ENCODE results near the gene ATXN7L3.
"Not testable (repeated sequence)": the region's sequence is repeated elsewhere in the genome, so short reads cannot be mapped to it uniquely, and the experiment has no call there.

ATXN7L3 gene

GRCh38 chr17:44199553-44200477 lies at the start of gene ATXN7L3:
Gene ATXN7L3 (minus strand): TSS chr17:44199884. CDS start chr17:44198070, 1,814 bp downstream.
- Histone ChIP-seq H3K36me3 (replicated peaks) (peaks cover 22% of the 10 kb centered on the region), H3K9me3 (no peaks in the 10 kb centered on the region), H3K4me1 (peaks cover 12% of the 10 kb centered on the region), H3K4me3 (peak within 1 kb of the TSS; percentile 75), H3K27me3 (ENCODE audit: low read depth) (no peaks in the 10 kb centered on the region)
- in situ Hi-C loops (cut with MboI; ENCODE audit: low sequenced_read_pairs): no loop called here
- peak; percentile 98 to 100 for DNase-seq (ENCODE audit: low spot score in 2 of 2)

GRCh38 chr17:44247876-44248736 lies 48.4 kb upstream of the ATXN7L3 start:
- in situ Hi-C loops (cut with MboI; ENCODE audit: low sequenced_read_pairs): no loop called here
- Histone ChIP-seq H3K9me3 (no peaks in the 10 kb centered on the region), H3K4me1 (peaks cover 3% of the 10 kb centered on the region; the same call in 1 of the 2 replicates), H3K27me3 (ENCODE audit: low read depth) (no peaks in the 10 kb centered on the region), H3K36me3 (replicated peaks) (no peaks in the 10 kb centered on the region), H3K4me3 (no peak overlapping the region)
- no peak for DNase-seq (ENCODE audit: low spot score in 2 of 2)

DNA sequence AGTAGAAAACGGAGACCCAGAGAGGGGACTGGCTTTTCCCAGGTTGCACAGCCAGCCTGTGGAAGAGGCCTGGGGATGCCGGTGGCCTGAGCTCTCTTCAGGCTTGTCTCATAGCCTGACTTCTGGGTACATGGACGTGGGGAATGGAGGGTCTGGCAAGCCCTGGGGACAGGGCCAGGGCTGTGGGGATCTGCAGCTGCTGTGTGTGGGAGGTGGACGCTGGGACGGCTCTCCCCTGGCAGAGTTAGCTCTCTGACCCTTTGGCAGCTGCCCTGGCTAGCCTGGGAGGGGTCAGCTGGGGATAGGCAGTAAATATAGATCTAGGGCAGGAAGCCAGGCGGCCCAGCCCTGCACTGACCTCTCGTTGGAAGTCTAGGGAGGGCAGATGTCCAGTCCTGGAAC lies 47.8 kb upstream of the ATXN7L3 start:
- Histone ChIP-seq H3K4me1 (peaks cover 3% of the 10 kb centered on the region; the same call in 1 of the 2 replicates), H3K9me3 (no peaks in the 10 kb centered on the region)
- in situ Hi-C loops (cut with MboI; ENCODE audit: low sequenced_read_pairs): no loop called here

DNA sequence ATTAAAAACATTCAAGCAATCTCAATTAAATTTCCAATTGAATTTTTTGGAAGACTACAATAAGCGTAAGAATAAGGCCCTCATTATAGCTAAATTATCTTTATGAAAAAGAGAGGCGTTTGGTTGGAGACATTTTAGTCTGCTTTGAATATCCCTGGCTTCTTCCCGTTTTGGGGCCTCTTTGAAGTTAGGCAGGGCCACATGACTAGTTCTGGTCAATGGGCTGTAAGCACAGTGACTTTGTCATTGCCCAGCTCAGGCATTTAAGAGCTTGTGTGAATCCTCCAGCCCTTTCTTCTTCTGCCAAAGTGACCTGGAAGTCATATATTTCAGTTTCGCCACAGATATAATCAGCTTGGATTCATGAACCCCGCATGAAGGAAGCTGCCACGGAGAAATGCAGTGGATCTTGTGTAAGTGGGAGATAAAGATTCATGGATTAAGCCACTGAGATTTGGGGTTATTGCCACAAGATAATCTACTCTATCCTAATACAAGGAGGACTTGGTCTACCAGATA lies 41.5 kb upstream of the ATXN7L3 start:
- Histone ChIP-seq H3K27me3 (ENCODE audit: low read depth) (no peaks in the 10 kb centered on the region), H3K9me3 (no peaks in the 10 kb centered on the region; the same call in 1 of the 2 replicates), H3K36me3 (replicated peaks) (no peaks in the 10 kb centered on the region), H3K4me3 (no peak overlapping the region), H3K4me1 (peaks cover 3% of the 10 kb centered on the region; the same call in 1 of the 2 replicates)
- DNase-seq (ENCODE audit: low spot score in 2 of 2): no peak
- in situ Hi-C loops (cut with MboI; ENCODE audit: low sequenced_read_pairs): no loop called here

More for the DNA sequence above, 47.8 kb upstream of the ATXN7L3 start:
- no peaks in the 10 kb centered on the region for H3K36me3 ChIP-seq (replicated peaks)
- H3K27me3 ChIP-seq (ENCODE audit: low read depth): no peaks in the 10 kb centered on the region
- no peak overlapping the region for H3K4me3 ChIP-seq
- no peak for DNase-seq (ENCODE audit: low spot score in 2 of 2)

DNA sequence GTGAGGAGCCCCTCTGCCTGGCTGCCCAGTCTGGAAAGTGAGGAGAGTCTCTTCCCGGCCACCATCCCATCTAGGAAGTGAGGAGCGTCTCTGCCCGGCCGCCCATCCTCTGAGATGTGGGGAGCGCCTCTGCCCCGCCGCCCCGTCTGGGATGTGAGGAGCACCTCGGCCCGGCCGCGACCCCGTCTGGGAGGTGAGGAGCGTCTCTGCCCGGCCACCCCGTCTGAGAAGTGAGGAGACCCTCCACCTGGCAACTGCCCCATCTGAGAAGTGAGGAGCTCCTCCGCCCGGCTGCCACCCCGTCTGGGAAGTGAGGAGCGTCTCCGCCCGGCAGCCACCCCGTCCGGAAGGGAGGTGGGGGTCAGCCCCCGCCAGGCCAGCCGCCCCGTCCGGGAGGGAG lies 38.2 kb upstream of the ATXN7L3 start:
- H3K4me3 ChIP-seq; H3K36me3 ChIP-seq (replicated peaks); H3K9me3 ChIP-seq; in situ Hi-C loops (cut with MboI; ENCODE audit: low sequenced_read_pairs); DNase-seq (ENCODE audit: low spot score in 2 of 2); H3K27me3 ChIP-seq (ENCODE audit: low read depth); H3K4me1 ChIP-seq: not testable (repeated sequence)

GRCh38 chr17:44236444-44236991 lies 36.8 kb upstream of the ATXN7L3 start:
- in situ Hi-C loops (cut with MboI; ENCODE audit: low sequenced_read_pairs): no loop called here
- Histone ChIP-seq H3K27me3 (ENCODE audit: low read depth) (no peaks in the 10 kb centered on the region), H3K4me1 (no peaks in the 10 kb centered on the region), H3K4me3 (no peak overlapping the region), H3K36me3 (replicated peaks) (no peaks in the 10 kb centered on the region), H3K9me3 (no peaks in the 10 kb centered on the region; the same call in 1 of the 2 replicates)
- DNase-seq (ENCODE audit: low spot score in 2 of 2): no peak

GRCh38 chr17:44235583-44235936 lies 35.9 kb upstream of the ATXN7L3 start:
- H3K27me3 ChIP-seq (ENCODE audit: low read depth): no peaks in the 10 kb centered on the region
- H3K36me3 ChIP-seq (replicated peaks): no peaks in the 10 kb centered on the region
- no peaks in the 10 kb centered on the region; the same call in 1 of the 2 replicates for H3K9me3 ChIP-seq
- H3K4me3 ChIP-seq: no peak overlapping the region
- H3K4me1 ChIP-seq: no peaks in the 10 kb centered on the region
- in situ Hi-C loops (cut with MboI; ENCODE audit: low sequenced_read_pairs): no loop called here
- DNase-seq (ENCODE audit: low spot score in 2 of 2): no peak

- Histone ChIP-seq H3K36me3 (replicated peaks) (no peaks in the 10 kb centered on the region), H3K4me3 (no peak overlapping the region), H3K4me1 (no peaks in the 10 kb centered on the region), H3K9me3 (no peaks in the 10 kb centered on the region; the same call in 1 of the 2 replicates), H3K27me3 (ENCODE audit: low read depth) (no peaks in the 10 kb centered on the region)
- in situ Hi-C loops (cut with MboI; ENCODE audit: low sequenced_read_pairs): no loop called here
- no peak for DNase-seq (ENCODE audit: low spot score in 2 of 2)
These were observed 33.9 kb upstream of the ATXN7L3 start for GRCh38 chr17:44233582-44233981.

GRCh38 chr17:44232061-44232460 lies 32.4 kb upstream of the ATXN7L3 start:
- H3K36me3 ChIP-seq (replicated peaks): no peaks in the 10 kb centered on the region
- H3K4me1 ChIP-seq: no peaks in the 10 kb centered on the region
- DNase-seq (ENCODE audit: low spot score in 2 of 2): no peak
- H3K4me3 ChIP-seq: no peak overlapping the region
- H3K9me3 ChIP-seq: no peaks in the 10 kb centered on the region; the same call in 1 of the 2 replicates
- in situ Hi-C loops (cut with MboI; ENCODE audit: low sequenced_read_pairs): no loop called here
- H3K27me3 ChIP-seq (ENCODE audit: low read depth): no peaks in the 10 kb centered on the region

- no peak overlapping the region for H3K4me3 ChIP-seq
- DNase-seq (ENCODE audit: low spot score in 2 of 2): no peak
- no peaks in the 10 kb centered on the region for H3K27me3 ChIP-seq (ENCODE audit: low read depth)
- H3K9me3 ChIP-seq: no peaks in the 10 kb centered on the region
- no peaks in the 10 kb centered on the region for H3K4me1 ChIP-seq
- H3K36me3 ChIP-seq (replicated peaks): no peaks in the 10 kb centered on the region
- in situ Hi-C loops (cut with MboI; ENCODE audit: low sequenced_read_pairs): no loop called here
These were observed 30.5 kb upstream of the ATXN7L3 start for GRCh38 chr17:44230140-44230539.

DNA sequence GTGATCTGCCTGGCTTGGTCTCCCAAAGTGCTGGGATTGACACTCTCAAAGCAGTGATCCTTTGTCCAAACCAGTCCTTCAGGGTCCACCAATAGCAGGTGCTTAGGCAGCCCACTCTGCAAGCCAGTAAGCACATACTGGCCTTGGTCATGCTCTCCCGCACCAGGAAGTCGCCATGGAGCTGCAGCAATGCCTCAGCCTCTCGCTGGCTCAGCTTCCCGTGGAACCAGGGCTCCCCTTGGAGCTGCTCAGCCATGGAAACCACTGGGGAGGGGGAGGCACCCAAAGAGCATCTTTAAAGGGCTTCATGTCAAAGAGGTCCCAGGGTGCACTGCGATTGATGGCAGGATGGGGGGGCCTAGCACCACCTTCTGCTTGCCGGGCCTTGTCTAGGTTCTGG lies 29.4 kb upstream of the ATXN7L3 start:
- Histone ChIP-seq H3K4me3 (no peak overlapping the region), H3K9me3 (no peaks in the 10 kb centered on the region), H3K4me1 (no peaks in the 10 kb centered on the region), H3K27me3 (ENCODE audit: low read depth) (no peaks in the 10 kb centered on the region), H3K36me3 (replicated peaks) (no peaks in the 10 kb centered on the region)
- in situ Hi-C loops (cut with MboI; ENCODE audit: low sequenced_read_pairs): no loop called here
- DNase-seq (ENCODE audit: low spot score in 2 of 2): no peak

DNA sequence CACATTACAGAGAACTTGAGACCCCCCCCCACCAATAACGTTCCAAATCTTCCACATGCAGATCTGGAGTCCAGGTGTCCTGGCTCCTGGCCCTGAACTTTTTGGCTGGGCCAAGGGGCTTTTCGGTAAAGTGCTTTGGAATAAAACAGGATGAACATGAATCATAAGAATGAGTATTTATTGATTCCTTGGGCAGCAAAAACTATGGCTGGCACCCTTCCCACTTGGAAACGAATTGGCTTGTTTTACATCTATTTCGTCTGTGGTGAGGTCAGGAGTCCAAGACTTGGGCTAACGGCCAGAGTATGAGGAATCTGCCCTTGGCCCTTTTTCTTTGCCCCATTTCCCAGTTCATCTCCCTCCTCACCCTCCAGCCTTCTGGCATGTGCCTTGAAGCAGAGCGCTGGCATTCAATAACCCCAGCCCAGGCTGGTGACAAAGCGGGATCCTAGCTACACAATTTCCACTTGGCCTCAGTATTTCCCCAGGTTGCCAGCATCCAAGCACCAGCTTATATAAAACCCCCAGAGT lies 23.9 kb upstream of the ATXN7L3 start:
- no peaks in the 10 kb centered on the region for H3K27me3 ChIP-seq (ENCODE audit: low read depth)
- in situ Hi-C loops (cut with MboI; ENCODE audit: low sequenced_read_pairs): no loop called here
- H3K4me1 ChIP-seq: peaks cover 5% of the 10 kb centered on the region; the same call in 1 of the 2 replicates
- no peak overlapping the region for H3K4me3 ChIP-seq
- H3K36me3 ChIP-seq (replicated peaks): no peaks in the 10 kb centered on the region; the same call in 1 of the 2 replicates
- DNase-seq (ENCODE audit: low spot score in 2 of 2): no peak
- no peaks in the 10 kb centered on the region for H3K9me3 ChIP-seq

All from HAP-1 (cell line).